ENCODE measurements around the gene HES4. TPM values are rescaled to one million over a fixed set of nuclear protein-coding genes. Genes with fewer than 3 reads are reported as not detected.

The HES4 gene
- polyA plus RNA-seq, 1 of the 3 experiments (the other 2 are of a cell fraction) = 4.7 TPM

GRCh38 chr1:974293-974640 is 25.6 kb downstream of the HES4 start:
- CTCF ChIA-PET = interaction anchor here (1.8 kb wide), 1 partner anchor 10 kb away, joined by 7 read pairs; no protein-coding TSS in a partner anchor

More at GRCh38 chr1:974293-974640, 25.6 kb downstream of the HES4 start:
- H3K27ac ChIP-seq (ENCODE audit: low read depth in 2 of 2, low read length in 1 of 2) = no peak overlapping the region
- H3K9me2 ChIP-seq = no peaks in the 10 kb centered on the region
- WGBS (ENCODE audit: low lambda C conversion rate) = 96% methylated on average over 5 of the region's 11 CpGs
- H3K4me2 ChIP-seq = no peak overlapping the region
- peaks cover 3% of the 10 kb centered on the region for H3F3A ChIP-seq (replicated peaks; ENCODE audit: insufficient read depth)
- no peak overlapping the region for H2AFZ ChIP-seq (ENCODE audit: low read depth)
- no peaks in the 10 kb centered on the region for H3K36me3 ChIP-seq (replicated peaks in 1 of 2; ENCODE audit: control insufficient read depth in 1 of 2, insufficient read depth in 2 of 2, low read length in 1 of 2)
- no peaks in the 10 kb centered on the region for H3K9me3 ChIP-seq
- no peaks in the 10 kb centered on the region for H3K79me2 ChIP-seq (ENCODE audit: insufficient read depth)
- peaks cover 0 to 12% of the 10 kb centered on the region in 2 experiments; a peak in 1 of 4 replicates for H3K4me1 ChIP-seq (ENCODE audit: control insufficient read depth in 1 of 2, insufficient read depth in 2 of 2, low read depth in 1 of 2, low read length in 1 of 2)
- no peaks in the 10 kb centered on the region for H4K20me1 ChIP-seq (ENCODE audit: insufficient read depth)
- POLR2A ChIA-PET = no interaction called here
- no peak for DNase-seq
- no peaks in the 10 kb centered on the region for H3K27me3 ChIP-seq (ENCODE audit: insufficient read depth)
- no peak overlapping the region for H3K4me3 ChIP-seq (ENCODE audit: low read depth in 2 of 2, low read length in 1 of 2)
- H3K9ac ChIP-seq = no peak overlapping the region
- TF ChIP-seq RAD21 (IDR thresholded peaks at IDR 0.05; ENCODE audit: low read length) (no peak), GATA2 (CRISPR knock-in tag; IDR thresholded peaks at IDR 0.05) (no peak), POLR2AphosphoS5 (IDR thresholded peaks at IDR 0.05; ENCODE audit: low read depth, low read length) (no peak), TCF12 (IDR thresholded peaks at IDR 0.05) (no peak), MEF2A (IDR thresholded peaks at IDR 0.05; ENCODE audit: borderline replicate concordance, low read depth) (no peak), REST (IDR thresholded peaks at IDR 0.05; ENCODE audit: low read depth, low read length) (no peak), JUND (IDR thresholded peaks at IDR 0.05) (no peak), PBX3 (IDR thresholded peaks at IDR 0.05) (no peak), NRF1 (IDR thresholded peaks at IDR 0.05; ENCODE audit: low read depth, low read length) (no peak), EP300 (IDR thresholded peaks at IDR 0.05; ENCODE audit: borderline replicate concordance in 1 of 2, low read depth in 1 of 2, low read length in 1 of 2) (no peak), CTCF (IDR thresholded peaks at IDR 0.05) (no peak), RCOR1 (IDR thresholded peaks at IDR 0.05; ENCODE audit: low read length) (no peak), RXRA (IDR thresholded peaks at IDR 0.05; ENCODE audit: borderline replicate concordance, low read depth) (no peak), USF2 (IDR thresholded peaks at IDR 0.05; ENCODE audit: borderline replicate concordance, low read depth, low read length) (no peak), FOXJ3 (CRISPR knock-in tag; IDR thresholded peaks at IDR 0.05) (no peak), RFX5 (IDR thresholded peaks at IDR 0.05; ENCODE audit: low read length) (no peak)
